WTC11 (cell line): ENCODE results near the gene DCLK2. TPM values are rescaled to one million over a fixed set of nuclear protein-coding genes. Genes with fewer than 3 reads are reported as not detected.

Experiments used
- ATAC-seq: fragments of 200-7000 bp; cut with Tn5 transposase; 2 replicates; pipeline ENCODE4 v1.10.0; 2021; ENCODE audit warnings: mild to moderate bottlenecking, moderate library complexity
- CTCF ChIA-PET: fragments of 300-600 bp; sonication (Branson Sonifier 250); formaldehyde crosslinking; loops from one replicate; lab custom pipeline; 2021; ENCODE audit warnings: antibody characterized with exemption; lab: Charles Lee
- POLR2A ChIA-PET: fragments of 350-600 bp; sonication (Branson Sonifier 250); formaldehyde crosslinking; loops from one replicate; lab custom pipeline; 2021; ENCODE audit warnings: antibody characterized with exemption; lab: Charles Lee
- DNase-seq: peaks from one replicate; pipeline ENCODE4 v3.0.0; 2021; ENCODE audit warnings: low spot score
- H3K27ac Mint-ChIP-seq: 2 replicates; pipeline ENCODE4 v1.8.0; 2021; ENCODE audit warnings: mixed read lengths
- H3K27me3 Mint-ChIP-seq: 2 replicates; pipeline ENCODE4 v1.8.0; 2021; ENCODE audit warnings: low read depth, mild to moderate bottlenecking, moderate library complexity, mixed read lengths
- H3K36me3 Mint-ChIP-seq: 2 replicates; pipeline ENCODE4 v1.8.0; 2021; ENCODE audit warnings: mixed read lengths
- H3K4me1 Mint-ChIP-seq: 2 replicates; pipeline ENCODE4 v1.8.0; 2022; ENCODE audit warnings: mixed read lengths
- H3K4me3 Mint-ChIP-seq: 2 replicates; pipeline ENCODE4 v1.8.0; 2021; ENCODE audit warnings: mild to moderate bottlenecking, moderate library complexity, mixed read lengths
- H3K9me3 Mint-ChIP-seq: 2 replicates; pipeline ENCODE4 v1.8.0; 2021; ENCODE audit warnings: mixed read lengths
- CREB1 ChIP-seq: sonication (generic); formaldehyde crosslinking; IDR thresholded peaks from 2 replicates; pipeline ENCODE4 v1.8.0; 2023; ENCODE audit warnings: mild to moderate bottlenecking, missing genetic modification reagents
- ETV6 ChIP-seq: sonication (generic); formaldehyde crosslinking; IDR thresholded peaks from 2 replicates; pipeline ENCODE4 v1.8.1; 2022; ENCODE audit warnings: mild to moderate bottlenecking, missing genetic modification reagents
- JUN ChIP-seq: sonication (generic); formaldehyde crosslinking; IDR thresholded peaks from 2 replicates; pipeline ENCODE4 v1.8.0; 2023; ENCODE audit warnings: mild to moderate bottlenecking, missing genetic modification reagents
- MXD4 ChIP-seq: fragments of 250-450 bp; sonication (Bioruptor Pico); IDR thresholded peaks from 2 replicates; pipeline ENCODE4 v1.8.0; 2021; ENCODE audit warnings: mild to moderate bottlenecking, moderate library complexity, borderline replicate concordance
- MYBL2 ChIP-seq: sonication (generic); formaldehyde crosslinking; IDR thresholded peaks from 2 replicates; pipeline ENCODE4 v1.8.1; 2023; ENCODE audit warnings: mild to moderate bottlenecking, moderate library complexity, missing genetic modification reagents
- NFE2L1 ChIP-seq: sonication (generic); formaldehyde crosslinking; IDR thresholded peaks from 2 replicates; pipeline ENCODE4 v1.8.1; 2023; ENCODE audit warnings: missing genetic modification reagents
- NR1H2 ChIP-seq: sonication (generic); formaldehyde crosslinking; IDR thresholded peaks from 2 replicates; pipeline ENCODE4 v1.9.0; 2021; ENCODE audit warnings: mild to moderate bottlenecking, moderate library complexity, missing genetic modification reagents
- PRRX2 ChIP-seq: fragments of 250-450 bp; sonication (Bioruptor Pico); IDR thresholded peaks from 2 replicates; pipeline ENCODE4 v1.8.0; 2021; ENCODE audit warnings: mild to moderate bottlenecking
- TEAD4 ChIP-seq: sonication (generic); formaldehyde crosslinking; IDR thresholded peaks from 2 replicates; pipeline ENCODE4 v1.8.0; 2022; ENCODE audit warnings: mild to moderate bottlenecking, missing genetic modification reagents
- ZNF138 ChIP-seq: sonication (generic); formaldehyde crosslinking; conservative IDR thresholded peaks from 2 replicates; pipeline ENCODE4 v1.8.1; 2022; ENCODE audit warnings: mild to moderate bottlenecking, moderate library complexity, missing genetic modification reagents
- ZNF317 ChIP-seq: sonication (generic); formaldehyde crosslinking; IDR thresholded peaks from 2 replicates; pipeline ENCODE4 v1.8.1; 2023; ENCODE audit warnings: low read depth, mild to moderate bottlenecking, moderate library complexity, missing genetic modification reagents, borderline replicate concordance
- ZNF423 ChIP-seq: fragments of 250-450 bp; sonication (Bioruptor Pico); IDR thresholded peaks from 2 replicates; pipeline ENCODE4 v2.1.2; 2022; ENCODE audit warnings: mild to moderate bottlenecking, moderate library complexity
- total RNA-seq: library from RNA; stranded (reverse); gene quantifications from 3 replicates; pipeline ENCODE4 v1.2.3, GENCODE V29; 2021
- TF ChIP-seq, protein P1 (sequence below): sonication (generic); formaldehyde crosslinking; IDR thresholded peaks from 2 replicates; pipeline ENCODE4 v1.8.1; 2022; ENCODE audit warnings: missing genetic modification reagents, borderline replicate concordance
- TF ChIP-seq, protein P2 (sequence below): sonication (generic); formaldehyde crosslinking; conservative IDR thresholded peaks from 2 replicates; pipeline ENCODE4 v1.8.1; 2023; ENCODE audit warnings: mild to moderate bottlenecking, low read depth, missing genetic modification reagents, moderate library complexity
- TF ChIP-seq, protein P3 (sequence below): fragments of 250-450 bp; sonication (Bioruptor Pico); IDR thresholded peaks from 2 replicates; pipeline ENCODE4 v1.9.0; 2021; ENCODE audit warnings: moderate library complexity, mild to moderate bottlenecking, inconsistent platforms, borderline replicate concordance
- TF ChIP-seq, protein P4 (sequence below): sonication (generic); formaldehyde crosslinking; IDR thresholded peaks from 2 replicates; pipeline ENCODE4 v1.8.1; 2023; ENCODE audit warnings: mild to moderate bottlenecking, missing genetic modification reagents
- TF ChIP-seq, protein P5 (sequence below): sonication (generic); formaldehyde crosslinking; IDR thresholded peaks from 2 replicates; pipeline ENCODE4 v1.8.0; 2023; ENCODE audit warnings: mild to moderate bottlenecking, missing genetic modification reagents
- TF ChIP-seq, protein P6 (sequence below): sonication (generic); formaldehyde crosslinking; IDR thresholded peaks from 2 replicates; pipeline ENCODE4 v1.8.1; 2023; ENCODE audit warnings: mild to moderate bottlenecking, missing genetic modification reagents
- TF ChIP-seq, protein P7 (sequence below): fragments of 250-450 bp; sonication (Bioruptor Pico); IDR thresholded peaks from 2 replicates; pipeline ENCODE4 v1.8.0; 2021; ENCODE audit warnings: mild to moderate bottlenecking
- TF ChIP-seq, protein P8 (sequence below): fragments of 200-600 bp; IDR thresholded peaks from 2 replicates; pipeline ENCODE4 v1.8.0; 2022; ENCODE audit warnings: antibody characterized with exemption

The DCLK2 gene
- total RNA-seq, 1 experiment from 2014 or later, result 0.17 TPM

DNA sequence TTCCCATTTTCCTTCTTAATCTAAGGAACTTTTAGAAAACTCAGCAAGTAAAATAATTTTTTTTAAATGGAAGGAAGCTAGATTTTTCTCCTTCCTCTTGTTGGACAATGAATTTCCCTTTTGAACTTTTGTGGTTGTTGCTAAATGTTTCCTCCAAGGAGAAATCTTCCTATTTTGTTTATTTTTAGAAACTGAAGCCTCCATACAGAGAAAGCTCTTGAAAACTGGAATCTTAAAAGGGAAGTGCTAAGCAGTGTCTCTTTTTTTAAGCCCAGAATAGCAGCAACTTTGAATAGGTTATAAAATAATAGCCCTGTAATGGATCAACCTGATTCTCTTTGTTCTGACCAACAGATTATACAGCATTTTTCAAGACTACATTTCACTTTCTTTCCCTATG is 15.1 kb upstream of the DCLK2 start (continued):
- TF ChIP-seq, protein P1, sequence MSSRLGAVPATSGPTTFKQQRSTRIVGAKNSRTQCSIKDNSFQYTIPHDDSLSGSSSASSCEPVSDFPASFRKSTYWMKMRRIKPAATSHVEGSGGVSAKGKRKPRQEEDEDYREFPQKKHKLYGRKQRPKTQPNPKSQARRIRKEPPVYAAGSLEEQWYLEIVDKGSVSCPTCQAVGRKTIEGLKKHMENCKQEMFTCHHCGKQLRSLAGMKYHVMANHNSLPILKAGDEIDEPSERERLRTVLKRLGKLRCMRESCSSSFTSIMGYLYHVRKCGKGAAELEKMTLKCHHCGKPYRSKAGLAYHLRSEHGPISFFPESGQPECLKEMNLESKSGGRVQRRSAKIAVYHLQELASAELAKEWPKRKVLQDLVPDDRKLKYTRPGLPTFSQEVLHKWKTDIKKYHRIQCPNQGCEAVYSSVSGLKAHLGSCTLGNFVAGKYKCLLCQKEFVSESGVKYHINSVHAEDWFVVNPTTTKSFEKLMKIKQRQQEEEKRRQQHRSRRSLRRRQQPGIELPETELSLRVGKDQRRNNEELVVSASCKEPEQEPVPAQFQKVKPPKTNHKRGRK, result no peak
- TF ChIP-seq ETV6 (CRISPR knock-in tag), result no peak
- TF ChIP-seq, protein P2, sequence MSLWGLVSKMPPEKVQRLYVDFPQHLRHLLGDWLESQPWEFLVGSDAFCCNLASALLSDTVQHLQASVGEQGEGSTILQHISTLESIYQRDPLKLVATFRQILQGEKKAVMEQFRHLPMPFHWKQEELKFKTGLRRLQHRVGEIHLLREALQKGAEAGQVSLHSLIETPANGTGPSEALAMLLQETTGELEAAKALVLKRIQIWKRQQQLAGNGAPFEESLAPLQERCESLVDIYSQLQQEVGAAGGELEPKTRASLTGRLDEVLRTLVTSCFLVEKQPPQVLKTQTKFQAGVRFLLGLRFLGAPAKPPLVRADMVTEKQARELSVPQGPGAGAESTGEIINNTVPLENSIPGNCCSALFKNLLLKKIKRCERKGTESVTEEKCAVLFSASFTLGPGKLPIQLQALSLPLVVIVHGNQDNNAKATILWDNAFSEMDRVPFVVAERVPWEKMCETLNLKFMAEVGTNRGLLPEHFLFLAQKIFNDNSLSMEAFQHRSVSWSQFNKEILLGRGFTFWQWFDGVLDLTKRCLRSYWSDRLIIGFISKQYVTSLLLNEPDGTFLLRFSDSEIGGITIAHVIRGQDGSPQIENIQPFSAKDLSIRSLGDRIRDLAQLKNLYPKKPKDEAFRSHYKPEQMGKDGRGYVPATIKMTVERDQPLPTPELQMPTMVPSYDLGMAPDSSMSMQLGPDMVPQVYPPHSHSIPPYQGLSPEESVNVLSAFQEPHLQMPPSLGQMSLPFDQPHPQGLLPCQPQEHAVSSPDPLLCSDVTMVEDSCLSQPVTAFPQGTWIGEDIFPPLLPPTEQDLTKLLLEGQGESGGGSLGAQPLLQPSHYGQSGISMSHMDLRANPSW (CRISPR knock-in tag), result no peak
- TF ChIP-seq TEAD4 (CRISPR knock-in tag), result no peak
- TF ChIP-seq MYBL2 (CRISPR knock-in tag), result no peak
- no peak for TF ChIP-seq NFE2L1 (CRISPR knock-in tag)
- no peak for TF ChIP-seq ZNF317 (CRISPR knock-in tag)
- TF ChIP-seq, protein P3, sequence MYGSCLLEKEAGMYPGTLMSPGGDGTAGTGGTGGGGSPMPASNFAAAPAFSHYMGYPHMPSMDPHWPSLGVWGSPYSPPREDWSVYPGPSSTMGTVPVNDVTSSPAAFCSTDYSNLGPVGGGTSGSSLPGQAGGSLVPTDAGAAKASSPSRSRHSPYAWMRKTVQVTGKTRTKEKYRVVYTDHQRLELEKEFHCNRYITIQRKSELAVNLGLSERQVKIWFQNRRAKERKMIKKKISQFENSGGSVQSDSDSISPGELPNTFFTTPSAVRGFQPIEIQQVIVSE (CRISPR knock-in tag), result no peak
- no peak for TF ChIP-seq MXD4 (CRISPR knock-in tag)
- no peak for TF ChIP-seq JUN (CRISPR knock-in tag)

DNA sequence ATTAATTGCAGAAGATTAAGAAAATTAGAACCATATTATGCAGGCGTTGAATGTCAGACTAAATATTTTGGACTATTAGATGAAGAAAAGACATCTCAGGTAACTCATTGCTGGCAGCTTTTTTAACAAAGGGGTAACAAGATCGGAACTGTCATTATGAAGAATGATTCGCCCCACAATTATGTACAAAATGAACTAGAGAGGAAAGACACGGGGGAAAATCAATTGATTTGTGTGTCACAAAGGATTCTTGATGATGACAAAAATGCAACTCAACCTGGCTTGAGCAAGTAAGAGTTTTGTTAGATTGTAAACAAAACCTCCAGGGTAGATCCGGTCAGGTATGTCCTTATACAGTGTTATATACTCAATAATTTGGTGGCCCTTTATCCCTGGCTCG is 12.5 kb upstream of the DCLK2 start:
- no peaks in the 10 kb centered on the region for H3K9me3 Mint-ChIP-seq
- no peak overlapping the region for H3K27ac Mint-ChIP-seq
- H3K27me3 Mint-ChIP-seq, result no peaks in the 10 kb centered on the region
- TF ChIP-seq NR1H2 (CRISPR knock-in tag), result no peak
- TF ChIP-seq, protein P4, sequence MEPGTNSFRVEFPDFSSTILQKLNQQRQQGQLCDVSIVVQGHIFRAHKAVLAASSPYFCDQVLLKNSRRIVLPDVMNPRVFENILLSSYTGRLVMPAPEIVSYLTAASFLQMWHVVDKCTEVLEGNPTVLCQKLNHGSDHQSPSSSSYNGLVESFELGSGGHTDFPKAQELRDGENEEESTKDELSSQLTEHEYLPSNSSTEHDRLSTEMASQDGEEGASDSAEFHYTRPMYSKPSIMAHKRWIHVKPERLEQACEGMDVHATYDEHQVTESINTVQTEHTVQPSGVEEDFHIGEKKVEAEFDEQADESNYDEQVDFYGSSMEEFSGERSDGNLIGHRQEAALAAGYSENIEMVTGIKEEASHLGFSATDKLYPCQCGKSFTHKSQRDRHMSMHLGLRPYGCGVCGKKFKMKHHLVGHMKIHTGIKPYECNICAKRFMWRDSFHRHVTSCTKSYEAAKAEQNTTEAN (CRISPR knock-in tag), result no peak
- TF ChIP-seq ZNF317 (CRISPR knock-in tag), result no peak
- no peak overlapping the region for H3K4me3 Mint-ChIP-seq
- no peaks in the 10 kb centered on the region for H3K4me1 Mint-ChIP-seq
- no peak for ATAC-seq
- ChIA-PET CTCF (no interaction called here), POLR2A (no interaction called here)
- no peak for DNase-seq
- no peaks in the 10 kb centered on the region for H3K36me3 Mint-ChIP-seq

DNA sequence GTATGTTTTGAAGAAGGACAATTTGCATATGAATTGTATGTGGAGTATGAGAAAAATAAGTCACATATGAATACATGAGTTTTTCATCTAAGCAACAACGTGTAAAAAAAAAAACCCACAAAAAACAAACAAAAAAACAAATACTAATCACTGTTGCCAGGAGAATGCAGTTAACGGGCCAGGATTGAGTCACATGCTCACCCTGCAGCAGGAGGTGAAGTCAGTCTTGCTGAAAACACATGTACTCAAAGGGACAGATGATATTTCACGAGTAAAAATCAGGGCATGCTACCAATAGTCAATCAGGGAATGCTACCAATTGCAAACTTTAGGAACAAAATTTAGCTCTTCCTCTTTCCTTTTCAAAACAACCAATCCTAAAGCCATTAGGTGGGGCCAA is 10.4 kb upstream of the DCLK2 start:
- H3K4me1 Mint-ChIP-seq, result no peaks in the 10 kb centered on the region
- H3K27ac Mint-ChIP-seq, result no peak overlapping the region
- POLR2A ChIA-PET, result no interaction called here
- DNase-seq (no peak), ATAC-seq (no peak)
- H3K27me3 Mint-ChIP-seq, result no peaks in the 10 kb centered on the region
- CTCF ChIA-PET, result no interaction called here
- no peaks in the 10 kb centered on the region for H3K36me3 Mint-ChIP-seq
- H3K9me3 Mint-ChIP-seq, result no peaks in the 10 kb centered on the region
- H3K4me3 Mint-ChIP-seq, result no peak overlapping the region
- TF ChIP-seq, protein P5, sequence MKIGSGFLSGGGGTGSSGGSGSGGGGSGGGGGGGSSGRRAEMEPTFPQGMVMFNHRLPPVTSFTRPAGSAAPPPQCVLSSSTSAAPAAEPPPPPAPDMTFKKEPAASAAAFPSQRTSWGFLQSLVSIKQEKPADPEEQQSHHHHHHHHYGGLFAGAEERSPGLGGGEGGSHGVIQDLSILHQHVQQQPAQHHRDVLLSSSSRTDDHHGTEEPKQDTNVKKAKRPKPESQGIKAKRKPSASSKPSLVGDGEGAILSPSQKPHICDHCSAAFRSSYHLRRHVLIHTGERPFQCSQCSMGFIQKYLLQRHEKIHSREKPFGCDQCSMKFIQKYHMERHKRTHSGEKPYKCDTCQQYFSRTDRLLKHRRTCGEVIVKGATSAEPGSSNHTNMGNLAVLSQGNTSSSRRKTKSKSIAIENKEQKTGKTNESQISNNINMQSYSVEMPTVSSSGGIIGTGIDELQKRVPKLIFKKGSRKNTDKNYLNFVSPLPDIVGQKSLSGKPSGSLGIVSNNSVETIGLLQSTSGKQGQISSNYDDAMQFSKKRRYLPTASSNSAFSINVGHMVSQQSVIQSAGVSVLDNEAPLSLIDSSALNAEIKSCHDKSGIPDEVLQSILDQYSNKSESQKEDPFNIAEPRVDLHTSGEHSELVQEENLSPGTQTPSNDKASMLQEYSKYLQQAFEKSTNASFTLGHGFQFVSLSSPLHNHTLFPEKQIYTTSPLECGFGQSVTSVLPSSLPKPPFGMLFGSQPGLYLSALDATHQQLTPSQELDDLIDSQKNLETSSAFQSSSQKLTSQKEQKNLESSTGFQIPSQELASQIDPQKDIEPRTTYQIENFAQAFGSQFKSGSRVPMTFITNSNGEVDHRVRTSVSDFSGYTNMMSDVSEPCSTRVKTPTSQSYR (CRISPR knock-in tag), result no peak
- TF ChIP-seq, protein P6, sequence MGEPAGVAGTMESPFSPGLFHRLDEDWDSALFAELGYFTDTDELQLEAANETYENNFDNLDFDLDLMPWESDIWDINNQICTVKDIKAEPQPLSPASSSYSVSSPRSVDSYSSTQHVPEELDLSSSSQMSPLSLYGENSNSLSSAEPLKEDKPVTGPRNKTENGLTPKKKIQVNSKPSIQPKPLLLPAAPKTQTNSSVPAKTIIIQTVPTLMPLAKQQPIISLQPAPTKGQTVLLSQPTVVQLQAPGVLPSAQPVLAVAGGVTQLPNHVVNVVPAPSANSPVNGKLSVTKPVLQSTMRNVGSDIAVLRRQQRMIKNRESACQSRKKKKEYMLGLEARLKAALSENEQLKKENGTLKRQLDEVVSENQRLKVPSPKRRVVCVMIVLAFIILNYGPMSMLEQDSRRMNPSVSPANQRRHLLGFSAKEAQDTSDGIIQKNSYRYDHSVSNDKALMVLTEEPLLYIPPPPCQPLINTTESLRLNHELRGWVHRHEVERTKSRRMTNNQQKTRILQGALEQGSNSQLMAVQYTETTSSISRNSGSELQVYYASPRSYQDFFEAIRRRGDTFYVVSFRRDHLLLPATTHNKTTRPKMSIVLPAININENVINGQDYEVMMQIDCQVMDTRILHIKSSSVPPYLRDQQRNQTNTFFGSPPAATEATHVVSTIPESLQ (CRISPR knock-in tag), result no peak
- TF ChIP-seq, protein P7, sequence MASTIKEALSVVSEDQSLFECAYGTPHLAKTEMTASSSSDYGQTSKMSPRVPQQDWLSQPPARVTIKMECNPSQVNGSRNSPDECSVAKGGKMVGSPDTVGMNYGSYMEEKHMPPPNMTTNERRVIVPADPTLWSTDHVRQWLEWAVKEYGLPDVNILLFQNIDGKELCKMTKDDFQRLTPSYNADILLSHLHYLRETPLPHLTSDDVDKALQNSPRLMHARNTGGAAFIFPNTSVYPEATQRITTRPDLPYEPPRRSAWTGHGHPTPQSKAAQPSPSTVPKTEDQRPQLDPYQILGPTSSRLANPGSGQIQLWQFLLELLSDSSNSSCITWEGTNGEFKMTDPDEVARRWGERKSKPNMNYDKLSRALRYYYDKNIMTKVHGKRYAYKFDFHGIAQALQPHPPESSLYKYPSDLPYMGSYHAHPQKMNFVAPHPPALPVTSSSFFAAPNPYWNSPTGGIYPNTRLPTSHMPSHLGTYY (CRISPR knock-in tag), result no peak
- no peak for TF ChIP-seq ZNF423 (CRISPR knock-in tag)
- TF ChIP-seq, protein P8, sequence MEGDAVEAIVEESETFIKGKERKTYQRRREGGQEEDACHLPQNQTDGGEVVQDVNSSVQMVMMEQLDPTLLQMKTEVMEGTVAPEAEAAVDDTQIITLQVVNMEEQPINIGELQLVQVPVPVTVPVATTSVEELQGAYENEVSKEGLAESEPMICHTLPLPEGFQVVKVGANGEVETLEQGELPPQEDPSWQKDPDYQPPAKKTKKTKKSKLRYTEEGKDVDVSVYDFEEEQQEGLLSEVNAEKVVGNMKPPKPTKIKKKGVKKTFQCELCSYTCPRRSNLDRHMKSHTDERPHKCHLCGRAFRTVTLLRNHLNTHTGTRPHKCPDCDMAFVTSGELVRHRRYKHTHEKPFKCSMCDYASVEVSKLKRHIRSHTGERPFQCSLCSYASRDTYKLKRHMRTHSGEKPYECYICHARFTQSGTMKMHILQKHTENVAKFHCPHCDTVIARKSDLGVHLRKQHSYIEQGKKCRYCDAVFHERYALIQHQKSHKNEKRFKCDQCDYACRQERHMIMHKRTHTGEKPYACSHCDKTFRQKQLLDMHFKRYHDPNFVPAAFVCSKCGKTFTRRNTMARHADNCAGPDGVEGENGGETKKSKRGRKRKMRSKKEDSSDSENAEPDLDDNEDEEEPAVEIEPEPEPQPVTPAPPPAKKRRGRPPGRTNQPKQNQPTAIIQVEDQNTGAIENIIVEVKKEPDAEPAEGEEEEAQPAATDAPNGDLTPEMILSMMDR, result no peak
- TF ChIP-seq NFE2L1 (CRISPR knock-in tag), result no peak
- no peak for TF ChIP-seq CREB1 (CRISPR knock-in tag)
- TF ChIP-seq ZNF138 (CRISPR knock-in tag), result no peak
- no peak for TF ChIP-seq PRRX2 (CRISPR knock-in tag)
